CD4-positive, alpha-beta memory T cell (primary cell): ENCODE data around the gene CCR1. TPM values are rescaled to one million over a fixed set of nuclear protein-coding genes. Genes with fewer than 3 reads are reported as not detected.

ENCODE experiments used
- CTCF ChIA-PET: fragments of 350-600 bp; sonication (Branson Sonifier 250); formaldehyde crosslinking; loops from one replicate; lab custom pipeline; 2021; ENCODE audit warnings: inconsistent platforms; ENCODE audit not compliant: partially characterized antibody; lab: Charles Lee
- POLR2A ChIA-PET: fragments of 350-600 bp; sonication (Branson Sonifier 250); formaldehyde crosslinking; loops from one replicate; lab custom pipeline; 2021; ENCODE audit not compliant: partially characterized antibody; lab: Charles Lee
- DNase-seq, 5 donors: peaks; one replicate each; pipeline versions ENCODE4 v3.0.0 to v3.0.0-alpha.2; 2020 to 2022; ENCODE audit warnings: mixed read lengths in 1 of 5
- H3K27ac ChIP-seq: one replicate; pipeline ENCODE4 v1.7.0; 2013; ENCODE audit warnings: low read depth, low read length
- H3K27me3 ChIP-seq: 2 replicates; pipeline ENCODE4 v1.7.0; 2013; ENCODE audit warnings: mild to moderate bottlenecking, low read length, moderate library complexity; ENCODE audit not compliant: insufficient read depth
- H3K36me3 ChIP-seq: 2 replicates; pipeline ENCODE4 v1.7.0; 2013; ENCODE audit warnings: mild to moderate bottlenecking, low read length, moderate library complexity; ENCODE audit not compliant: insufficient read depth
- H3K4me1 ChIP-seq: 2 replicates; pipeline ENCODE4 v1.7.0; 2013; ENCODE audit warnings: mild to moderate bottlenecking, low read length, moderate library complexity; ENCODE audit not compliant: insufficient read depth
- H3K4me3 ChIP-seq, 2 donors: one replicate each; pipeline ENCODE4 v1.7.0; 2013; ENCODE audit warnings: low read length in 2 of 2, mild to moderate bottlenecking in 1 of 2
- H3K9me3 ChIP-seq, 2 donors: one replicate each; pipeline ENCODE4 v1.7.0; 2013; ENCODE audit warnings: low read length in 2 of 2, control low read depth in 1 of 2; ENCODE audit not compliant: control insufficient read depth in 1 of 2
- H3K27ac Mint-ChIP-seq, 7 donors: one replicate each; pipeline ENCODE4 v1.8.0; 2020 to 2021; ENCODE audit warnings: mixed read lengths in 7 of 7, mild to moderate bottlenecking in 6 of 7, inconsistent platforms in 3 of 7, moderate library complexity in 3 of 7
- H3K27me3 Mint-ChIP-seq, 2 donors: one replicate each; pipeline ENCODE4 v1.8.0; 2020 to 2021; ENCODE audit warnings: mixed read lengths in 2 of 2
- H3K36me3 Mint-ChIP-seq, 2 donors: one replicate each; pipeline ENCODE4 v1.8.0; 2020 to 2021; ENCODE audit warnings: mixed read lengths in 2 of 2, inconsistent platforms in 1 of 2, mild to moderate bottlenecking in 1 of 2
- H3K4me1 Mint-ChIP-seq, 4 donors: one replicate each; pipeline ENCODE4 v1.8.0; 2020 to 2021; ENCODE audit warnings: mixed read lengths in 4 of 4, mild to moderate bottlenecking in 1 of 4
- H3K4me3 Mint-ChIP-seq, 8 donors: one replicate each; pipeline ENCODE4 v1.8.0; 2020 to 2021; ENCODE audit warnings: mixed read lengths in 8 of 8, mild to moderate bottlenecking in 7 of 8, moderate library complexity in 6 of 8, inconsistent platforms in 3 of 8
- H3K9me3 Mint-ChIP-seq, 8 donors: one replicate each; pipeline ENCODE4 v1.8.0; 2020 to 2021; ENCODE audit warnings: mixed read lengths in 8 of 8, mild to moderate bottlenecking in 5 of 8, inconsistent platforms in 3 of 8, moderate library complexity in 1 of 8
- intact Hi-C: fragments of 100-400 bp; cut with micrococcal nuclease; formaldehyde crosslinking; loops from one replicate; pipeline ENCODE4 v1.15.1; 2023
- polyA plus RNA-seq, 2 donors: library from polyadenylated mRNA; unstranded; fragments of 300-500 nt; fragmentation: Illumina TruSeq; gene quantifications; one replicate each; pipeline ENCODE4 v1.2.3, GENCODE V29; 2021
- total RNA-seq, 2 experiments: library from RNA; stranded (reverse); gene quantifications; one replicate each; pipeline ENCODE4 v1.2.3, GENCODE V29; 2021

The CCR1 gene
- total and polyA plus RNA-seq, 4 experiments from 2014 or later, result 0.07 to 2.0 (median 0.71) TPM

- Mint-ChIP-seq H3K36me3 (no peaks in the 10 kb centered on the region), H3K27me3 (peaks cover 0 to 2% of the 10 kb centered on the region in 2 donors), H3K27ac (no peak overlapping the region), H3K9me3 (peaks cover 0 to 14% (median 5%) of the 10 kb centered on the region in 8 donors), H3K4me3 (no peak overlapping the region), H3K4me1 (no peaks in the 10 kb centered on the region)
- no peaks in the 10 kb centered on the region for H3K9me3 ChIP-seq
- ChIA-PET POLR2A (no interaction called here), CTCF (no interaction called here)
- no peaks in the 10 kb centered on the region for H3K36me3 ChIP-seq
- H3K4me1 ChIP-seq, result no peaks in the 10 kb centered on the region
- H3K27me3 ChIP-seq, result no peaks in the 10 kb centered on the region
- no peak overlapping the region for H3K4me3 ChIP-seq
- DNase-seq, result no peak
- H3K27ac ChIP-seq, result no peak overlapping the region
- intact Hi-C loops, result no loop called here
Measured at GRCh38 chr3:46222435-46223161, 14.5 kb upstream of the CCR1 start.

GRCh38 chr3:46221938-46222337 lies 13.8 kb upstream of the CCR1 start:
- no peak overlapping the region for H3K4me3 Mint-ChIP-seq
- H3K9me3 ChIP-seq, result no peaks in the 10 kb centered on the region
- H3K27me3 ChIP-seq, result no peaks in the 10 kb centered on the region
- no peaks in the 10 kb centered on the region for H3K36me3 ChIP-seq
- ChIA-PET POLR2A (no interaction called here), CTCF (no interaction called here)
- H3K4me3 ChIP-seq, result no peak overlapping the region
- DNase-seq, result no peak
- peak overlapping the region in 1 of 7 donors; percentile 32 for H3K27ac Mint-ChIP-seq
- H3K36me3 Mint-ChIP-seq, result no peaks in the 10 kb centered on the region
- H3K27ac ChIP-seq, result no peak overlapping the region
- peaks cover 0 to 9% (median 5%) of the 10 kb centered on the region in 8 donors for H3K9me3 Mint-ChIP-seq
- intact Hi-C loops, result no loop called here
- H3K27me3 Mint-ChIP-seq, result peaks cover 0 to 2% of the 10 kb centered on the region in 2 donors
- no peaks in the 10 kb centered on the region for H3K4me1 Mint-ChIP-seq
- H3K4me1 ChIP-seq, result no peaks in the 10 kb centered on the region

GRCh38 chr3:46221391-46221790 lies 13.3 kb upstream of the CCR1 start:
- CTCF ChIA-PET, result no interaction called here
- Mint-ChIP-seq H3K36me3 (no peaks in the 10 kb centered on the region), H3K27me3 (peaks cover 0 to 2% of the 10 kb centered on the region in 2 donors), H3K4me1 (no peaks in the 10 kb centered on the region), H3K4me3 (no peak overlapping the region), H3K9me3 (peaks cover 0 to 6% (median 2%) of the 10 kb centered on the region in 8 donors), H3K27ac (no peak overlapping the region)
- H3K27ac ChIP-seq, result no peak overlapping the region
- H3K36me3 ChIP-seq, result no peaks in the 10 kb centered on the region
- intact Hi-C loops, result no loop called here
- no peak overlapping the region for H3K4me3 ChIP-seq
- POLR2A ChIA-PET, result no interaction called here
- no peaks in the 10 kb centered on the region for H3K9me3 ChIP-seq
- no peaks in the 10 kb centered on the region for H3K27me3 ChIP-seq
- H3K4me1 ChIP-seq, result no peaks in the 10 kb centered on the region
- no peak for DNase-seq

GRCh38 chr3:46218196-46218709 lies 10.1 kb upstream of the CCR1 start:
- no peaks in the 10 kb centered on the region for H3K27me3 ChIP-seq
- no peak overlapping the region for H3K27ac ChIP-seq
- no peaks in the 10 kb centered on the region for H3K9me3 ChIP-seq
- ChIA-PET CTCF (interaction anchor here (1.1 kb wide), 1 partner anchor 151 kb away, joined by 3 read pairs; no protein-coding TSS in a partner anchor), POLR2A (no interaction called here)
- peaks cover 0 to 4% (median 0%) of the 10 kb centered on the region in 8 donors for H3K9me3 Mint-ChIP-seq
- no peaks in the 10 kb centered on the region for H3K27me3 Mint-ChIP-seq
- no peaks in the 10 kb centered on the region for H3K36me3 ChIP-seq
- H3K4me1 Mint-ChIP-seq, result no peaks in the 10 kb centered on the region
- no peak overlapping the region for H3K4me3 Mint-ChIP-seq
- H3K4me1 ChIP-seq, result peaks cover 15% of the 10 kb centered on the region
- DNase-seq, result no peak
- intact Hi-C loops, result no loop called here
- H3K36me3 Mint-ChIP-seq, result no peaks in the 10 kb centered on the region
- H3K27ac Mint-ChIP-seq, result no peak overlapping the region
- H3K4me3 ChIP-seq, result no peak overlapping the region

- DNase-seq, result no peak
- ChIA-PET POLR2A (no interaction called here), CTCF (interaction anchor here (1.3 to 4.6 kb wide), 5 partner anchors 9 to 162 kb away, joined by 3 to 34 read pairs (median 4); partner anchors contain the start of gene CCR5)
- H3K4me3 Mint-ChIP-seq, result no peak overlapping the region
- Histone ChIP-seq H3K27ac (no peak overlapping the region), H3K4me1 (peaks cover 22% of the 10 kb centered on the region), H3K27me3 (no peaks in the 10 kb centered on the region), H3K4me3 (no peak overlapping the region), H3K9me3 (no peaks in the 10 kb centered on the region), H3K36me3 (no peaks in the 10 kb centered on the region)
- H3K27ac Mint-ChIP-seq, result no peak overlapping the region
- H3K9me3 Mint-ChIP-seq, result peaks cover 0 to 4% (median 0%) of the 10 kb centered on the region in 8 donors
- H3K36me3 Mint-ChIP-seq, result no peaks in the 10 kb centered on the region
- H3K4me1 Mint-ChIP-seq, result no peaks in the 10 kb centered on the region
- intact Hi-C loops, result no loop called here
- H3K27me3 Mint-ChIP-seq, result no peaks in the 10 kb centered on the region
Measured at GRCh38 chr3:46215810-46216414, 7.8 kb upstream of the CCR1 start.

- no peak for DNase-seq
Measured at GRCh38 chr3:46214751-46215352, 6.7 kb upstream of the CCR1 start.

GRCh38 chr3:46213201-46213600 lies 5.1 kb upstream of the CCR1 start:
- Mint-ChIP-seq H3K27ac (no peak overlapping the region), H3K36me3 (no peaks in the 10 kb centered on the region), H3K4me1 (peaks cover 9 to 15% (median 13%) of the 10 kb centered on the region in 4 donors), H3K27me3 (no peaks in the 10 kb centered on the region), H3K9me3 (no peaks in the 10 kb centered on the region), H3K4me3 (no peak overlapping the region)
- Histone ChIP-seq H3K9me3 (no peaks in the 10 kb centered on the region), H3K4me3 (peak overlapping the region in 1 of 2 donors; percentile 27), H3K27me3 (no peaks in the 10 kb centered on the region), H3K4me1 (peaks cover 28% of the 10 kb centered on the region), H3K27ac (no peak overlapping the region), H3K36me3 (no peaks in the 10 kb centered on the region)
- DNase-seq, result peak; percentile 33 to 45 (median 41)
- ChIA-PET CTCF (interaction anchor here (1.2 to 4.6 kb wide), 6 partner anchors 8 to 165 kb away, joined by 3 to 34 read pairs (median 6); partner anchors contain the start of gene CCR5), POLR2A (interaction anchor here (0.6 to 2.2 kb wide), 3 partner anchors 14 to 157 kb away, joined by 3 to 12 read pairs (median 3); no protein-coding TSS in a partner anchor)
- intact Hi-C loops, result no loop called here

More at GRCh38 chr3:46214751-46215352, 6.7 kb upstream of the CCR1 start:
- H3K4me1 ChIP-seq, result peaks cover 22% of the 10 kb centered on the region
- H3K27me3 ChIP-seq, result no peaks in the 10 kb centered on the region
- H3K27ac ChIP-seq, result no peak overlapping the region
- POLR2A ChIA-PET, result interaction anchor here (2.2 kb wide), 1 partner anchor 154 kb away, joined by 12 read pairs; no protein-coding TSS in a partner anchor
- peaks cover 0 to 4% (median 0%) of the 10 kb centered on the region in 8 donors for H3K9me3 Mint-ChIP-seq
- H3K4me3 Mint-ChIP-seq, result no peak overlapping the region
- no peaks in the 10 kb centered on the region for H3K4me1 Mint-ChIP-seq
- no peaks in the 10 kb centered on the region for H3K27me3 Mint-ChIP-seq
- intact Hi-C loops, result no loop called here
- no peak overlapping the region for H3K4me3 ChIP-seq
- H3K27ac Mint-ChIP-seq, result peak overlapping the region in 1 of 7 donors; percentile 44
- CTCF ChIA-PET, result interaction anchor here (1.4 to 4.6 kb wide), 5 partner anchors 8 to 163 kb away, joined by 4 to 34 read pairs (median 5); partner anchors contain the start of gene CCR5
- no peaks in the 10 kb centered on the region for H3K36me3 ChIP-seq
- H3K9me3 ChIP-seq, result no peaks in the 10 kb centered on the region
- H3K36me3 Mint-ChIP-seq, result no peaks in the 10 kb centered on the region
